Stimulated activated CD8-positive, alpha-beta memory T cell treated with anti-CD3 and anti-CD28 coated beads, Interleukin-4, amount 100 ng/mL, for 1 hour (primary cell): ENCODE results near the gene RP9.

Experiments used
- DNase-seq, 2 donors: peaks; one replicate each; pipeline ENCODE4 v3.0.0-alpha.2; 2020; ENCODE audit warnings: low read depth in 2 of 2, low spot score in 1 of 2

The RP9 gene, protein sequence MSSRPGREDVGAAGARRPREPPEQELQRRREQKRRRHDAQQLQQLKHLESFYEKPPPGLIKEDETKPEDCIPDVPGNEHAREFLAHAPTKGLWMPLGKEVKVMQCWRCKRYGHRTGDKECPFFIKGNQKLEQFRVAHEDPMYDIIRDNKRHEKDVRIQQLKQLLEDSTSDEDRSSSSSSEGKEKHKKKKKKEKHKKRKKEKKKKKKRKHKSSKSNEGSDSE

DNA sequence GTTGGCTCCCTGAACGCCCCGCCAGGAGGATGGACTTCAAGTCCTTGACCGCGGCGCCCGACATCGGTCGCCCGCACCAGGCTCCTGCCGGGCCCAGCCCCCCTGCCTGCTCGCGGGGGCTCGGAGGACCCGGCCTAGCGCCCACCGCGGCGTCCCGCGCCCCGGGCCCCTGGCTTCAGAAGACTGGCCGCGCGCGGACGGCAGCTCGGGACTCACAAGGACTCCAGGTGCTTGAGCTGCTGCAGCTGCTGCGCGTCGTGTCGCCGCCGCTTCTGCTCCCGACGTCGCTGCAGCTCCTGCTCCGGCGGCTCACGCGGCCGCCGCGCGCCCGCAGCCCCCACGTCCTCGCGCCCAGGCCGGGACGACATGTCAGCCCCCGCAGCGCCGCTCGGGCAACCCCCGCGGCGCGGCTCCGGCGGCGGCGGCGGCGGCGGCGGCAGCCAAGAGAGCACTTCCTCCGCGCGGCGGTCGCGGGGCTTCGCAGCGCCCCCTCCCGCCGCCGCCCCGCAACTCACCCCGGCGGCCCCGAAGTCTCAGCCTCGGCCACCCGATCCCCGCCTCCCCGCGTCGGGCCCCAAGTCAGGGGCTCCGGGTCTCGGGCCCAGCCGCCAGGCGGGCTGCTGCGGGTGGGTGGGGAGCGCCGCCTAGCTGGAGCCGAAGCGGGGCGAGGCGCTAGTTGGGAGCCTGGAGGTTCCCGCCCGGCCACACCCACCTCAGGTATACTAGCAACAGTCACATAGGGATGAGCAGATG is at the start of gene RP9:
RP9 (minus strand) TSS at position 400 of the 753 bp plus-strand sequence; CDS start at position 368, 32 bp downstream.
- peak; percentile 47 to 54 for DNase-seq

DNA sequence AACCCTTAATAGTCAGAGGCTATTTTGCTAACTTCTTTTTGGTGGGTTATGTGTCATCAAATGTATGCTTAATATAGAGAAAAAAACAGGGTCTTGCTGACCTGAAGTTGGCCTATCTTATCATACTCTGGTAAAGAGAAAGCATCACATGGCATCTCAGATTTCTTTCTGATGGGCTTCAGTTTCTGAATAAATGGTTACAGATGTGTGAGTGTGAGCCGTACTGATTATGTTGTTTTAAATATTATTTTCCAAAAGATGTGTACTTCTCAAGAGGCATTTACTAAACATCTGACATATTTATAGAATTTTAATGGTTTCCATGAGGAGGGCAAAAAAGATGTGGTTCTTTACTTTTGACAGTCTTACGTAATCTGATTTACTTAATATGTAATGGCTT is 48.6 kb upstream of the RP9 start:
- DNase-seq: no peak

DNA sequence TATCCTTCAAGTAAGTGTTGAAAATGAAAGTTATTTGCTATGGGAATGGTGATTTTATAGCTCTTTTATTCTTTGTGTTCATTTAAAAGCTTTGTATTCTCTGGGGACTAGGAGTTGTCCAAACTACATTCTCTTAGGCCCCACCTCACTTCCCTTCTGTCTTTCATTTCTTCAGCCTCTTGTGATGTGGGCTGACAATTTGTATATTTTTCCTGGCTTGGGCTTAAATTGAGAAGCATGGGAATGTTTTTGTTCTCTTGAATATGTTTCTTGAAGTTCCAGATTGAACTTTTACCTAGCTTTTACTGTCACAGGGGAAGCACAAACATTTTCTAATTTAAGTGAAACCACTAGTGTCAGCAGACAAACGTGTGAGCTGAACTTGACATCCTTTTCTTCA is 48.1 kb upstream of the RP9 start:
- no peak for DNase-seq

DNA sequence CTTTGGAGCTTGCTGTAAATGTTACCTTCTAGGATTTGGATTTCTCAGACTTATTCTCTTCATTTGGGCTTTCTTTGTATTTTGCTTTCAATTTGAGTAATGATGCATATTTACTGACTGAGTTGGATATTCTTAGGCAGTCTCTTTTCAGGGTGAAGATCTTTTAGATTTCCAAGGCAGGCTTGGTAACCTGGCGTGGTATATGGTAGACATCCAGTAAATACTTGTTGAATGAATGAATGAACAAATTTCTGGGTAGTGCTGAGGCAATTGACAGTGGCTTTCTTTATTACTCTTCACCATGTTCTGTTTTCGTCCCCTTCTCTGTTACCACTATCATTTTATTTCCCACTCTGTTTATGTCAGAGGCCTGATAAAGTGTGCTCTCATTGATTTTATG is 47.2 kb upstream of the RP9 start:
- no peak for DNase-seq

DNA sequence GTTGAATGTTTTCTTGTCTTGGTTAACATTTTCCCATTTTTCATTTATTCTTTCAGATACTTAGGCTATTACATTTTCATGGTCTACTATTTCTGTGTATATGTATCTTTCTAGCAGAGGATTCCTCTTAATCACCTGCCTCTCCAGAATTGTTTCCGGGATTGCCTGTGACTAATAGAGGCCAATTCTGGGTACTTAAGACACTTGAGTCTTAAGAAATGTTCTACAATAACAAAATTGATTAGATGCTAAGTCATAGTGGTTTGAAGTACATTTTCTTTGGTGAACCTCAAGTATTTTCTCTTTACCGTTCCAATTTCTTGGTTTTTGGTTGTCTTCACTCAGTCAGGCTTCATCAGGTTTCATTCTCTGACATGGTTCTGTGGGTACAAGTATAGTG is 46.6 kb upstream of the RP9 start:
- DNase-seq: no peak

DNA sequence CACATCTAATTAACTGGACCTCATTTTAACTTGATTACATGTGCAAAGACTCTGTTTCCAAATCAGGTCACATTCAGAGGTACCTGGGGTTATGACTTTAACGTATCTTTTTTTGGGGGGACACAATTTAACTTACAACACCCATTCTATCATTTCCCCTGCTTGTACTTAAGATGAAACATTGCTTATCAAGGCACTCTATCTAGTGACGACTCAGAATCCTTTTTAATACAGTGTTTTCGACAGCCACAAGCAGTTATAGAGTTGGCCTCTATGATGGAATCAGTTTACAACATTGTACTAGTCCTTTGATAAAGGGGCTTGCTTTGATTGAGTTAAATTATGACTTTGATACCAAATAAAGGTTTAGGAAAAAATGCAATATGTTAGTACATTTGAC is 42.9 kb upstream of the RP9 start:
- no peak for DNase-seq

DNA sequence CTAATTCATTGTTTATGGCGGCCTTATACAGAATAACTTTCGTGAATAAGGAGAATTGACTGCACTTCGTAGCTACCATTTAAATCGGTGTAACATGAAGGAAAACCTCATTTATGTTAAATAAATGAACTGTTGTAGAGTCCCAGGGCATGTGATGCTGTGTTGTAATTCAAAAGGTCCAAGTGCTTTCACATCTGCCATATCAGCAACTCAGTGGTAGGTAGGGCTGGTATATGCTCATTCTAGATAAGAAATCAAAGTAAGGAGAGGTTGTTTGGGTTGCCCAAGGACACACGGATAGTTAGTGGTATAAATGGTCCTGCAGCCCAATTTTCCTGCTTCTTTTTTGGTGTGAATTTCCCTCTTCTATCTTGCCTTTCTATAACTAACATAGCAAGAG is 36.0 kb upstream of the RP9 start:
- DNase-seq: no peak

DNA sequence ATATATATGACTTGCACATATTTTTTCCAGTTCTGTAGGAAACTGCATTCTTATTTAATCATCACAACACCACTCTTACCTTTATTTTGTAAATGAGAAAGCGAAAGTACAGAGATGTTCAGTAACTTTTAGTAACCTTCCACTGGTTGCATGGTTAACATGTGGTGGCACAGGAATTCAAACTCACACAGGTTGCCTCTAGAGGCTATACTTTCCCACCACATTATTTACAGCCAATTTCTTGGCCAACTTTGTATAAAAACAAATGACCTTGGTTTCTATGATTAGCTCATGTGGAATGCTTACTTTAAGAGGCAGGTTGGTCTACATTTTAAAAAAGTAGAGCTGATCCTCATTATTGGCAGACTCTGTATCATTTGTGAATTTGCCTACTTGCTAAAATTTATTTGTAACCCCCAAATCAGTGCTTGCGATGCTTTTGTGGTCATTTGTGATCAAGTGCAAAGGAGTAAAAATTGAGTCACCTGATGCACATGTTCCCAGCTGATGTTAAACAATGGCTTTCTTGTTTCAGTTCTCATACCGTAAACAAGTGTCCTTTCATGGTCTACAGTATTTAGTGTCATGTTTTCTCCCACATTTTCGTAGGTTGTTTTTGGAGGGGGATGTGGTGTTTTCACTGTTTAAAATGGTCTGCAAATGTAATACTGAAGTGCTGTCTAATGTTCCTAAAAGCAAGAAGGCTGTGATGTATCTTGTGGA is 35.0 kb upstream of the RP9 start:
- DNase-seq: no peak

DNA sequence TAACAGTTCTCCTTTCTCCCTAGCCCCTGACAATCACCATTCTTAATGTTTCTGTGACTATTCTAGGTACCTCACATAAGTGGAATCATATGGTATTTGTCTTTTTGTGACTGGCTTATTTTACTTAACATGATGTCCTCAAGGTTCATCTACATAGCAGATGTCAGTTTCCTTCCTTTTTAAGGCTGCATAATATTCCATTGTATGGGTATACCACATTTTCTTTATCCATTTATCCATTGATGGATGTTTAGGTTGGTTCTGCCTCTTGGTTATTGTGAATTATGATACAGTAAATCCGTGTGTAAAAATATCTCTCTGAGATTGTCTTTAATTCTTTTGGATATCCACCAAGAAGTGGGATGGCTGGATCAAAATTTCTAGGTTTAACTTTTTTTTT is 33.4 kb upstream of the RP9 start:
- no peak for DNase-seq

DNA sequence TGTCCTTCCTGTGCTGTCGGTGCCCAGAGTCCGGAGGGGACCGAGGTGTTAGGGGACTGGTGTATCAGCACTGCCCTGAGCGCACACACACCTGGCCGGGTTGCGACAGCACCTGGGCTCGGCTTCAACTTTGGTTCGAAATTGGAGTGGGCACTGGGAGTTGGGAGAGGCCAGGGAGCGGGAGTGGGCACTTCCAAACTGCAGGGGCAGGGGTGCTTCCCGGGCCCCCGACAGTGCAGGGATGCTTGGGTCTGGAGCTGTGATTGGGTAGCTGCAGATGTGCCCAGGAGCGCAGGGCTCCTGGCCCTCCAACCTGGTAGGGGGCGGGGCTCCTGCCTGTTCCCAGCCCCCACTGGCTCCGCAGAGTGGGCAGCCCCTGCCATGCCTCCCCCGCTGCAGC is 27.9 kb upstream of the RP9 start:
- no peak for DNase-seq

DNA sequence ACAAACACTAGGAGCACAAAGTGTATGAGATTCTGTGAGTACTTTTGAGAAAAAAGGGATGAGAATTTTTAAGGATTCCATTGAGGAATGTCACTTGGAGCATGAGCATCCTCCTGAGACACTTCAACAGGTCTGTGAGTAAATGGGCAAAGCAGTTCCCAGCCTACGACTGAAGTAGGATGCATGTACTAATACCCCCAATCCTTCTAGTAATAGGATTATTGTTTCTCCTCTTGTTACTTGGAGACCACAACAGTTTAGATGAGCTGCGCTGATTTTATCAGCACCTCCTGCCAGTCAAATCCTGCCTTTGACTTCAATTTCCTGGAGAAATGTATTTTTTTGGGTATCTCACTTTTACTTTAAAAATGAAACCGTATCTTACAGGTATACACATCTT is 21.0 kb upstream of the RP9 start:
- DNase-seq: no peak

DNA sequence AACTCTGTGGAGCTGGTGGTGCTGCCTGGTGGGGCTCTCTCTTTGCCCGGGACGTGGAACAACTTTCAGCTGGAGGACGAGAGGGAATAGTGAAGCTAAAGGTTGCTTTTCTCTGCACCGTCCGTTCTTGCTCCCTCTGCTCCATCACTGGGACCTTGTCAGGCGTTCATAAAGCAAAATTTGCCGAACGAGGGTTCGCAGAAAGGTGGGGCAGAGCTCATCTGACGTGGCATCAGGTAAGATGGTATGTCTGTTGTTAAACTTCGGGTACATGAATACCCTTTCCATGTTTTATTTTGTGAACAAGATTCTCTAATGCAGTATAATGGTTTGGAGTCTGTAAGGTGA is 20.6 kb upstream of the RP9 start:
- no peak for DNase-seq

DNA sequence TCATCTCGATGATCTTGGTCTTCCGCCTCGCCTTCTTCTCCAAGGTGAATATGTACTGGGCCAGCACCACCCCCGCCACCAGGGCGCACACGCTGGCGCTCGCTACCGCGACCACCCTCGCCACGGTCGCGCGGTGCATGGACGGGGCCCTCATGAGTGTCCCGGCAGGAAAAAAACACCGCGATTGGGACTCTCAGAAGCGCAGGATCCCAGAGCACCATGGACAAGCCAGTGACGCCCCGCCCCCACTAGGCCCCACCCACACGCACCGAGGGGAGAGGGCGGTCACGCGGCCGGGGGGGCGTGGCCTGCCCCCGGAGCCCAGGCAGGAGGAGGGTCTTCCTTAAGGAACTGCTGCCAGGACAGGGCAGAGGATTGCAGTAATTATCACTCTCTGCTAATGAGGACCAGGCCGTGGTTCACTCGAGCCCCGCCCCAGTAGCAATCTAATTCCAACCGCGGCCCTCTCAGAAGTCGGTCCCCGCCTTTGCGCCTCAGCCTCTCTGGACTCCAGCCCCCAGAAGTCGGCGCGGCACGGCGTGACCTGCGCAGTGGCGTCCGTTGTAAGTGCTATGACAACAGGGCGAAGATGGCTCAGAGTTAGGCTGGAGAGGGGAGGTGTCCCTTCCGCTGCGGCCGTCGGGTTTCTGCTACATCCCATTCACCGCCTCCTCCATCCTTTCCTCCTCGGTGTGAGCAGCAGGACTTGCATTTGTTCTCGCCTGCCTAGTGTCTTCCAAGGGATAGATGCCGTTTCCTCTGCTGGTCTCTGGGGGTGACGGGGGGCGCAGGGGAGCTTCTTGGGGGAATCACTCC is 20.0 kb upstream of the RP9 start, which contains the start of gene BBS9:
BBS9 (plus strand) TSS at position 575 of the 816 bp plus-strand sequence. CDS start 16,689 bp downstream, outside the sequence.
- DNase-seq: peak; percentile 81 to 82

DNA sequence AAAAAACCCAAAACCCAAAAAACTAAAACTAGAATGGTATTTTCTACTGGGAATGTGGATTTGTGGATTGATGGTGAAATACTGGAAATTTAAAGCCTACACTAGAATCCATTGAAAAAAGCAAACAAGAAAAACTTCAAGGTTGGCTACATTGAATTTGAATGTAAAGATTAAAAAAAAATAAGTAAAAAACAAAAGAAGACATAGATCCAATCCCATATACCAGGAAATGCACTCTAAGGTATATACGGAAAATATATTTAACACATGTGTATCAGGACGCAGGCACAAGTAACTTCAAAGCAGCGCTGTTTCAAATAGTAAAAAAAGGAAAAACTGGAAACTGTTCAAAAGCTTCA is 19.4 kb upstream of the RP9 start:
- no peak for DNase-seq

DNA sequence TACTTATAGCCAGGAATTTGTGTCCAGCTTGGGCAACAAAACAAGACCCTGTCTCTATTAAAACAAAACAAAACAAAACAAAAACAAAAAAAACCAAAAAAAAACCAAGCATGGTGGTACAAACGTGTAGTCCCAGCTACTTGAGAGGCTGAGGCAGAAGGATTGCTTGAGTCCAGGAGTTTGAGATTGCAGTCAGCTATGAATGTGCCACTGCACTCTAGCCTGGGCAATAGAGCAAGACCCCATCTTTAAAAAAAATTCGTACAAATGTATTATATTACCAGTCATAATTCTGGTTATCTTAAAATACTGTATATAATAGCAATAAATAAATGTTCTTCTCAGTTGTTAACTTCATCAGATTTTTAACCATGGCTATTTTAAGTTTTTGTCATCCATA is 17.9 kb upstream of the RP9 start:
- no peak for DNase-seq

DNA sequence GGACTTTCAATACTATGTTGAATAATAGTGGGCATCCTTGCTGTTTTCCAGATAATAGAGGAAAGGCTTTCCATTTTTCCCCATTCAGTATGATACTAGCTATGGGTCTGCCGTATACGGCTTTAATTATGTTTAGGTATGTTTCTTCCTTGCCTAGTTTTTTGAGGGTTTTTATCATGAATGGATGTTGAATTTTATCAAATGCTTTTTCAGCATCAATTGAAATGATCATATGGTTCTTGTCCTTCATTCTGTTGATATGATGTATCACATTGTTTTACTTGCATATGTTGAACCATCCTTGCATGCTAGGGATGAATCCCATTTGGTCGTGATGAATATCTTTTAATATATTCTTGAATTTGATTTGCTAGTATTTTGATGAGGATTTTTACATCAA is 9.2 kb upstream of the RP9 start:
- DNase-seq: no peak

DNA sequence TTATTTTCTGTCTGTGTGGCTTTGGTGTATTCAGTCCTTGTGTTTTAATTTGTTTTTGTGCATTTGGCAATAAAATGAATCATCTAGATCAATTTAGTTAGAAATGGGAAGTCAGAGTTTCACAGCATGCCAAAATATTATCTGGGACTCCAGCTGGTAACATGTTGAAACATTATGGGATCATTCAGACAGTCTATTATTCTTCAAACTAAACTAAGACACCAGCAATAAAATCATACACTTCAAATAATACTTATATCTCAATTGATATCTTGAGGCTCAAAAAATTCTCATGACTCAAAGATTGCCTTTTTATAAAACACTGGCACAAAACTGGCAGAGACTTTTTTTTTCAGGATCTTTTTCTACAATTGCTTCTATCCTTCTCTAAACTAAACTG is 5.8 kb upstream of the RP9 start:
- DNase-seq: no peak

DNA sequence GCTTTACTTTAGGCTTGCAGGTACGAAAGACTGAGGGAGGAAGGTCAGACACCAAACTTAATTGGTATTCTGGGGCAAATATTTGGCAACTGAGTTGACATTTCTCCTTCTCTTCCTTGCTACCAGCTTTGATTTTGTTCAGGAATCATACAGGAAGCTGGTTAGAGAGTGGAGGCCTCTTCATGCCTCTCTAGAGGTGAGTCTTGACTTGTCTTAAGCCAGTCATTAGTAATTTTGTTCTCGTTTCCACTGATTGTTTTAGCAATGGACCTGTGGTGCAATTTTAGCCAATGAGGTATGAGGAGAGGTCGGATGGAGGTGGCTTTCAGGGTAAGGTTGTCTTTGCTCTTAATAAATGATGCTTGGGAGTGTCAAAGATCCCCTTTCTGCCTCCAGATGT is 2.4 kb upstream of the RP9 start:
- DNase-seq: no peak

DNA sequence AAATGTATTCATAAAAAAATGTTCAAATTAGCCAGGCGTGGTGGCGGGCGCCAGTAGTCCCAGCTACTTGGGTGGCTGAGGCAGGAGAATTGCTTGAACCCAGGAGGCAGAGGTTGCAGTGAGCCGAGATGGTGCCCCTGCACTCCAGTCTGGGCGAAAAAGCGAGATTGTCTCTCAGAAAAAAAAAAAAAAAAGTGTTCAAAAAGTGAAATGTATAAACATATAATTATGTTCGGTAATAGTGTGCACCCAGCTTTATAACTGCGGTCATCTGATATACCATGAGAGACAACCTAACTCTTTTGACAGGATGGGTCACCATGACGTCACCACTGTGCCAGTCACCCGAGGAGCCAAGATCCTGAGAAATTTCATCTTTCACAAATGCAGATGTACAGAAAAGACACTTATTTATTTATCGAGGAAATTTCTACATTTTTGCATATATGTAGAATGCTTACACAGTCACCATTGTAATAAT is 594 bp upstream of the RP9 start:
- no peak for DNase-seq

DNA sequence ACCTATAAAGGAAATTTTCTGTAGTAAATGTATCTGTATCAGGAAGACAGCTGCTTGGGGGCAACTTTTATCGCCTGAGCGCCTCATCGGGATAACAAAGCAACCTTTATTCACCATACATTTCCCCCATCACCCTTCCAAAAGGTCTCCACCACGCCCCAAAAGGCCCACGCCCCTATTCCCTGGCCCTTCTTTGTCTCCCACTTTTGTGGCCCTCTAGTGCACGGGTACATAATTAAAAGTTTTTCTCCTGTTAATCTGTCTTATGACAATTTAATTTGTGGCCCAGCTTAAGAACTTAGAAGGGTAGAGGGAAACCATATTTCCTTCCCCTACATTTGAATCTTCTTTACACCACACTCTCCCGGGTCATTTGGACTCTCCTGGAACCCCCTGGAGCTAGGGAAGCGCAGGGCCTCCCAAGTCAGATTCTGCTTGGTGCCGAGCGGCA is 625 bp downstream of the RP9 start:
- no peak for DNase-seq
